Spleen (tissue), 7 donors: ENCODE data around the gene TDRD9.

Experiments
- POLR2A ChIP-seq, 3 donors: fragments of 450-650 bp; IDR thresholded peaks; one replicate each; pipeline ENCODE4 v1.5.1; 2017; ENCODE audit warnings: antibody characterized with exemption in 3 of 3, mild to moderate bottlenecking in 1 of 3
- TF ChIP-seq, protein P1 (sequence below), 11 experiments: fragments of 200-600 bp in 7 of 11; fragments of 450-650 bp in 4 of 11; sonication (generic) in 4 of 11; IDR thresholded peaks in 8 of 11; conservative IDR thresholded peaks in 3 of 11; 1 replicate in 7 of 11; 2 replicates in 4 of 11; pipeline versions ENCODE4 v1.4.0 to v1.8.0; 2016 to 2021; ENCODE audit warnings: antibody characterized with exemption in 11 of 11, inconsistent platforms in 4 of 11, mild to moderate bottlenecking in 1 of 11
- donor health status: DM: no; HTN: no; CAD: no; lungs with moderate emphysema.
- donor health status: DM: no; HTN: no; CAD: no.
- donor health status: DM: no; HTN: no; CAD: no.

DNA sequence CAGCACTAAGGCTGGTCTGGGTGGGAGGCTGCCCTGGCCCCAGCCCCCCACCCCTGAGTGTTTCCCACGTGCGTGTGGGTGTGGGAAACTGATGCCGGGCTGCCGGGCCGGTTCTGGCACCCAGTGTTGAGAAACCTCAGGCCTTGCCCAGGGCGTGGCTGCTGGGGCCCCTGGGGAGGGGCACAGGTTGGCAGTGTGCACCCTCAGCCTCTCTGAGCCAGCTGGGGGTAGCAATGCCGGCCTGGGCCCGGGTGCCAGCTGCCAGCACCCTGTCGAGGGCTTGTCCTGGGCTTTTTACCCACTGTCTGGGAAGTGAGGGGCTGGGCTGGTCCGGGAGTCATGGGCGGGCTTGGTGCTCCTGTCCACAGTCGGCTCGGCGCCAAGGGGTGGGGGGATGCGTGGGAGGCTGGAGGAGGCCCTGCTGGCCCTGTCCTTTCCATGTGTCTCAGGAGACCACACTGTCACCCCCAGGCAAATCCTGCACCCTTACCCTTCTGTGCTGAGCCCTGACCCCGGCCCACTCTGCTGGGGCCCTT, 172.9 kb downstream of the TDRD9 start:
- TF ChIP-seq, protein P1, sequence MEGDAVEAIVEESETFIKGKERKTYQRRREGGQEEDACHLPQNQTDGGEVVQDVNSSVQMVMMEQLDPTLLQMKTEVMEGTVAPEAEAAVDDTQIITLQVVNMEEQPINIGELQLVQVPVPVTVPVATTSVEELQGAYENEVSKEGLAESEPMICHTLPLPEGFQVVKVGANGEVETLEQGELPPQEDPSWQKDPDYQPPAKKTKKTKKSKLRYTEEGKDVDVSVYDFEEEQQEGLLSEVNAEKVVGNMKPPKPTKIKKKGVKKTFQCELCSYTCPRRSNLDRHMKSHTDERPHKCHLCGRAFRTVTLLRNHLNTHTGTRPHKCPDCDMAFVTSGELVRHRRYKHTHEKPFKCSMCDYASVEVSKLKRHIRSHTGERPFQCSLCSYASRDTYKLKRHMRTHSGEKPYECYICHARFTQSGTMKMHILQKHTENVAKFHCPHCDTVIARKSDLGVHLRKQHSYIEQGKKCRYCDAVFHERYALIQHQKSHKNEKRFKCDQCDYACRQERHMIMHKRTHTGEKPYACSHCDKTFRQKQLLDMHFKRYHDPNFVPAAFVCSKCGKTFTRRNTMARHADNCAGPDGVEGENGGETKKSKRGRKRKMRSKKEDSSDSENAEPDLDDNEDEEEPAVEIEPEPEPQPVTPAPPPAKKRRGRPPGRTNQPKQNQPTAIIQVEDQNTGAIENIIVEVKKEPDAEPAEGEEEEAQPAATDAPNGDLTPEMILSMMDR (IDR thresholded peaks at IDR 0.05 in 8 of 11, conservative IDR thresholded peaks at IDR 0.05 in 3 of 11): no peak
- no peak for TF ChIP-seq POLR2A (IDR thresholded peaks at IDR 0.05)
